Keratinocyte (primary cell): Measurements from ENCODE around the gene BMPR1B. TPM values are rescaled to one million over a fixed set of nuclear protein-coding genes. Genes with fewer than 3 reads are reported as not detected.

Experiments used
- DNase-seq: peaks from one replicate; pipeline ENCODE4 v3.0.0-alpha.2; 2011; ENCODE audit warnings: low read depth, missing footprints, low spot score
- FAIRE-seq: peaks from 2 replicates; lab custom pipeline; 2011; peaks lifted over from hg19 to GRCh38; lab: Jason Lieb, UNC
- H2AFZ ChIP-seq: 2 replicates; pipeline ENCODE4 v1.6.0; 2012; ENCODE audit warnings: low read length, control low read depth, inconsistent platforms; ENCODE audit not compliant: control insufficient read depth
- H3K27ac ChIP-seq: 2 replicates; pipeline ENCODE4 v1.5.1; 2011; ENCODE audit warnings: low read length; ENCODE audit not compliant: control insufficient read depth, insufficient read depth
- H3K27me3 ChIP-seq: 3 replicates; pipeline ENCODE4 v1.6.0; 2011; ENCODE audit warnings: low read length; ENCODE audit not compliant: control insufficient read depth, insufficient read depth; ENCODE audit errors: extremely low read depth
- H3K36me3 ChIP-seq, 2 experiments: 2 replicates in 1 of 2; 3 replicates in 1 of 2; pipeline ENCODE4 v1.5.1; 2011; ENCODE audit warnings: low read length in 2 of 2, mild to moderate bottlenecking in 1 of 2; ENCODE audit not compliant: control insufficient read depth in 2 of 2, insufficient read depth in 2 of 2; ENCODE audit errors: extremely low read depth in 1 of 2
- H3K4me1 ChIP-seq: 3 replicates; pipeline ENCODE4 v1.5.1; 2011; ENCODE audit warnings: low read length; ENCODE audit not compliant: control insufficient read depth, insufficient read depth; ENCODE audit errors: extremely low read depth
- H3K4me2 ChIP-seq: 3 replicates; pipeline ENCODE4 v1.6.0; 2011; ENCODE audit warnings: low read depth, low read length; ENCODE audit not compliant: control insufficient read depth, insufficient read depth; ENCODE audit errors: extremely low read depth
- H3K4me3 ChIP-seq, 3 experiments: fragments of 200-600 bp in 1 of 3; sonication (generic) in 1 of 3; 2 replicates in 2 of 3; 3 replicates in 1 of 3; pipeline ENCODE4 v1.5.1; 2011 to 2016; ENCODE audit warnings: low read length in 3 of 3, mild to moderate bottlenecking in 3 of 3, control low read depth in 2 of 3, inconsistent platforms in 1 of 3, low read depth in 1 of 3, mixed read lengths in 1 of 3, mixed run types in 1 of 3, moderate library complexity in 1 of 3; ENCODE audit not compliant: control insufficient read depth in 2 of 3, insufficient read depth in 2 of 3; ENCODE audit errors: extremely low read depth in 1 of 3
- H3K79me2 ChIP-seq: 2 replicates; pipeline ENCODE4 v1.6.0; 2012; ENCODE audit warnings: low read length; ENCODE audit not compliant: control insufficient read depth, insufficient read depth
- H3K9ac ChIP-seq: 3 replicates; pipeline ENCODE4 v1.6.0; 2011; ENCODE audit warnings: low read length; ENCODE audit not compliant: control insufficient read depth, insufficient read depth; ENCODE audit errors: extremely low read depth
- H3K9me1 ChIP-seq: 3 replicates; pipeline ENCODE4 v1.6.0; 2011; ENCODE audit warnings: low read length; ENCODE audit not compliant: control insufficient read depth, insufficient read depth; ENCODE audit errors: extremely low read depth
- H3K9me3 ChIP-seq: 2 replicates; pipeline ENCODE4 v1.5.1; 2012; ENCODE audit warnings: low read depth, low read length; ENCODE audit not compliant: control insufficient read depth
- H4K20me1 ChIP-seq: 3 replicates; pipeline ENCODE4 v1.6.0; 2011; ENCODE audit warnings: low read length; ENCODE audit not compliant: control insufficient read depth, insufficient read depth; ENCODE audit errors: extremely low read depth
- EZH2 ChIP-seq: IDR thresholded peaks from one replicate; pipeline ENCODE4 v1.6.1; 2012; ENCODE audit warnings: inconsistent platforms, mild to moderate bottlenecking, low read length, moderate library complexity
- dilution Hi-C: fragments of 300-500 bp; cut with MboI; formaldehyde crosslinking; loops from one replicate; pipeline ENCODE4 v1.7.0; 2020; ENCODE audit warnings: low sequenced_read_pairs; ENCODE audit not compliant: extremely low pct_ligation_motif_present
- polyA plus RNA-seq, 5 experiments: library from polyadenylated mRNA; depleted of rRNA in 3 of 5; stranded (reverse) in 3 of 5; stranded (forward) in 1 of 5; unstranded in 1 of 5; fragments of >200 nt; gene quantifications; 1 replicate in 1 of 5; 2 replicates in 3 of 5; 3 replicates in 1 of 5; pipeline versions ENCODE4 v1.2.1 to v1.2.3, GENCODE V29; 2011 to 2012; ENCODE audit warnings: missing spikeins in 2 of 5, low read depth in 1 of 5, low replicate concordance in 1 of 5
- TF ChIP-seq, protein P1 (sequence below), 3 experiments: IDR thresholded peaks in 1 of 3; conservative IDR thresholded peaks in 1 of 3; optimal IDR thresholded peaks in 1 of 3; 2 replicates in 2 of 3; 3 replicates in 1 of 3; pipeline versions ENCODE3 to v1.5.1; 2011; ENCODE audit warnings: low read length in 3 of 3, mild to moderate bottlenecking in 3 of 3, moderate library complexity in 2 of 3, control low read depth in 1 of 3, inconsistent platforms in 1 of 3; ENCODE audit not compliant: insufficient read depth in 2 of 3; ENCODE audit errors: extremely low read depth in 1 of 3

The BMPR1B gene
- polyA plus RNA-seq, 1 donor (not counting 4 experiments of a cell fraction or from before 2014, with no cell fraction given): 0.89 TPM

DNA sequence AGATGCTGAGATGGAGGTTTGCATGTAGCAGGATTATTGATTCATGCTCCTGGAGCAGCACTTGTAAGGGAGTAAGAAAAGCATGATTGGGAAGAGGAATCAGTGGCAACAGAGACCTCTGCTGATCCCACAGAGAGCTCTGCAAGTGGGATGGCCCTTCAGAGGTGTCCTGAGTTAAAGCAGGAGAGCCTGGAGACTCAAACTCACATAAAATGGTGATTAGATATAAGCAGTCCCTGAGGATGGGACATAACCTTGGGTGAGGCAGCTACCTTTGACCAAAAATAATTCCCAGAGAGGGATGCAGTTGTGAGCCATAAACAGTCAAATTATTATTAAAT lies 25.4 kb upstream of the BMPR1B start:
- H3K9me1 ChIP-seq: no peaks in the 10 kb centered on the region
- H2AFZ ChIP-seq: no peak overlapping the region
- no peak for DNase-seq
- no peaks in the 10 kb centered on the region for H4K20me1 ChIP-seq
- H3K4me2 ChIP-seq: no peak overlapping the region
- no peak overlapping the region for H3K27ac ChIP-seq
- no peaks in the 10 kb centered on the region for H3K4me1 ChIP-seq
- no peak overlapping the region for H3K9ac ChIP-seq
- TF ChIP-seq, protein P1, sequence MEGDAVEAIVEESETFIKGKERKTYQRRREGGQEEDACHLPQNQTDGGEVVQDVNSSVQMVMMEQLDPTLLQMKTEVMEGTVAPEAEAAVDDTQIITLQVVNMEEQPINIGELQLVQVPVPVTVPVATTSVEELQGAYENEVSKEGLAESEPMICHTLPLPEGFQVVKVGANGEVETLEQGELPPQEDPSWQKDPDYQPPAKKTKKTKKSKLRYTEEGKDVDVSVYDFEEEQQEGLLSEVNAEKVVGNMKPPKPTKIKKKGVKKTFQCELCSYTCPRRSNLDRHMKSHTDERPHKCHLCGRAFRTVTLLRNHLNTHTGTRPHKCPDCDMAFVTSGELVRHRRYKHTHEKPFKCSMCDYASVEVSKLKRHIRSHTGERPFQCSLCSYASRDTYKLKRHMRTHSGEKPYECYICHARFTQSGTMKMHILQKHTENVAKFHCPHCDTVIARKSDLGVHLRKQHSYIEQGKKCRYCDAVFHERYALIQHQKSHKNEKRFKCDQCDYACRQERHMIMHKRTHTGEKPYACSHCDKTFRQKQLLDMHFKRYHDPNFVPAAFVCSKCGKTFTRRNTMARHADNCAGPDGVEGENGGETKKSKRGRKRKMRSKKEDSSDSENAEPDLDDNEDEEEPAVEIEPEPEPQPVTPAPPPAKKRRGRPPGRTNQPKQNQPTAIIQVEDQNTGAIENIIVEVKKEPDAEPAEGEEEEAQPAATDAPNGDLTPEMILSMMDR (optimal IDR thresholded peaks at IDR 0.05 in 1 of 3, IDR thresholded peaks at IDR 0.05 in 1 of 3, conservative IDR thresholded peaks at IDR 0.05 in 1 of 3; ENCODE audit: extremely low read depth in 1 of 3, insufficient read depth in 2 of 3, low read length in 3 of 3): no peak
- no peak for TF ChIP-seq EZH2
- peaks cover 2% of the 10 kb centered on the region for H3K27me3 ChIP-seq
- no peaks in the 10 kb centered on the region for H3K79me2 ChIP-seq
- no peaks in the 10 kb centered on the region for H3K9me3 ChIP-seq
- FAIRE-seq: no peak
- dilution Hi-C loops: no loop called here
- H3K36me3 ChIP-seq: no peaks in the 10 kb centered on the region
- H3K4me3 ChIP-seq: no peak overlapping the region

DNA sequence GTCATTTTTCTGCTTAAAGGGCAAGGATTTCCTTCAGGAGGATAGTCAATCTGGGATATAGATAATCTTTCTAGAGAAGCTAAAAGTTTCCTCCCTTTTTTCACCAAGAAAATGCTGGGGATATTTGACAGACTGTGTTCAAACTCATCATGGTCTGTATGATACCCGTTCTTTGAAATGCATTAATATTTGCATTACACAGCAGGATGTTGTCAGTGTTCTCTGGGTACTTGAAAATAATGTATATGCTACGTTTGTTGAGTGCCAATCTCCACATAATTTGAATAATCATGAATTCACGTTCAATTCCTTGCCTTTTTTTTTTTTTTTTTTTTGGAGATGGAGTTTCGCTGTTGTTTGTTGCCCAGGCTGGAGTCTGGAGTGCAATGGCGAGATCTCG lies 18.0 kb upstream of the BMPR1B start:
- H3K27ac ChIP-seq: no peak overlapping the region
- DNase-seq (no peak), FAIRE-seq (no peak)
- no peak overlapping the region for H3K4me2 ChIP-seq
- no peaks in the 10 kb centered on the region for H3K27me3 ChIP-seq
- TF ChIP-seq, protein P1 (optimal IDR thresholded peaks at IDR 0.05 in 1 of 3, IDR thresholded peaks at IDR 0.05 in 1 of 3, conservative IDR thresholded peaks at IDR 0.05 in 1 of 3; ENCODE audit: extremely low read depth in 1 of 3, insufficient read depth in 2 of 3, low read length in 3 of 3): no peak
- TF ChIP-seq EZH2: no peak
- H3K9me1 ChIP-seq: no peaks in the 10 kb centered on the region
- no peaks in the 10 kb centered on the region for H3K36me3 ChIP-seq
- dilution Hi-C loops: no loop called here
- H4K20me1 ChIP-seq: no peaks in the 10 kb centered on the region
- H3K4me1 ChIP-seq: no peaks in the 10 kb centered on the region
- H2AFZ ChIP-seq: no peak overlapping the region
- no peaks in the 10 kb centered on the region for H3K9me3 ChIP-seq
- no peaks in the 10 kb centered on the region for H3K79me2 ChIP-seq
- no peak overlapping the region for H3K9ac ChIP-seq
- H3K4me3 ChIP-seq: no peak overlapping the region
